Activated gamma-delta T cell treated with Interleukin-2 at 50 U/mL for 16 hours (primary cell): ENCODE data around the gene SYNGR2.

ENCODE experiments used
- DNase-seq: peaks from one replicate; pipeline ENCODE4 v3.0.0-alpha.2; 2020

Gene SYNGR2

DNA sequence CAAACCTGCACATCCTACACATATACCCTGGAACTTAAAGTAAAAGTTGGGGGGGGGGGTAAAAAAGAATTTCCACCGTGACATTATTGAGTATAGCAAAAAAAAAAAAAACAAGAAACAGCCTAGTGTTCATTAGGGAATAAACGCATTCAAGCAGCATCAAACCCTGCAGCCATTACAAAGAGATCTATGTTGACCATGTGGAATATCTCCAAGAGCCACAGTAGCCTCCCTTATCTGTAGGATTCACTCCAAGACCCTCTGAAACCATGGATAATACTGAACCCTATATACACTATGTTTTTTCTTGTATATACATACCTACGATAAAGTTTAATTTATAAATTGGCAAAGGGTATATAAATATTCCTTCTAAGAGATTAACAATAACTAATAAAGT lies 40.1 kb downstream of the SYNGR2 start:
- DNase-seq: no peak

DNA sequence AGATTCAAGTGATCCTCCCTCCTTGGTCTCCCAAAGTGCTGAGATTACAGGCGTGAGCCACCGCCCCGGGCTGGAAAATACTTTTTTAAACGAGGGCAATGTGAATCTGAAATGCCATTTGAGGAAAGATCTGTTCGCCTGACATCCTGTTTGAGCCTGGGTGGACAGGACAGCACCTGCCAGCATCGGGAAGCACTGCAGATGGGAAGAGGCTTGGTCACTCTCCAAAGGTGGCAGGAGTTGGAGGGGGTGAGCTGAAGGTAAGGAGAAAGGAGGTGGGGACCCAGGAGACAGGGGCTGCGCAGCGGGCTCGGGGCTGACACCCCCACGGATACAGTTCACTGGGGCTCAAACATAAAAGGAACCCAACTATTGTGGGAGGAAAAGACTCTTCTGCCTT lies 41.7 kb downstream of the SYNGR2 start:
- DNase-seq: no peak

DNA sequence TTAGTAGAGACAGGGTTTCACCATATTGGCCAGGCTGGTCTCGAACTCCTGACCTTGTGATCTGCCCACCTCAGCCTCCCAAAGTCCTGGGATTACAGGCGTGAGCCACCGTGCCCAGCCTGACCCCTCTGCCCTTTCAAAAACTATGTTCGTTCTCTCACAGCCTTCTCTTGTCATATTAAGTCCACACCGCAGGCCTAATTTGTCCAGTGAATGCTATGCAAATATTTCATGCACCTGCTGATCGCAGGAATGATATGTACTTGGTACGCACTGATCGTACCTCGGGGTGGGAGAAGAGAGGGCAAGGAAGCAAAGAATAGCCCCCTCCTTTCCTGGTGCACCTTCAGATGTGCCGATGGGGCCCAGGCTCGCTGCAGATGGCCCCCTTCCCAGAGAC lies 42.7 kb downstream of the SYNGR2 start:
- no peak for DNase-seq

DNA sequence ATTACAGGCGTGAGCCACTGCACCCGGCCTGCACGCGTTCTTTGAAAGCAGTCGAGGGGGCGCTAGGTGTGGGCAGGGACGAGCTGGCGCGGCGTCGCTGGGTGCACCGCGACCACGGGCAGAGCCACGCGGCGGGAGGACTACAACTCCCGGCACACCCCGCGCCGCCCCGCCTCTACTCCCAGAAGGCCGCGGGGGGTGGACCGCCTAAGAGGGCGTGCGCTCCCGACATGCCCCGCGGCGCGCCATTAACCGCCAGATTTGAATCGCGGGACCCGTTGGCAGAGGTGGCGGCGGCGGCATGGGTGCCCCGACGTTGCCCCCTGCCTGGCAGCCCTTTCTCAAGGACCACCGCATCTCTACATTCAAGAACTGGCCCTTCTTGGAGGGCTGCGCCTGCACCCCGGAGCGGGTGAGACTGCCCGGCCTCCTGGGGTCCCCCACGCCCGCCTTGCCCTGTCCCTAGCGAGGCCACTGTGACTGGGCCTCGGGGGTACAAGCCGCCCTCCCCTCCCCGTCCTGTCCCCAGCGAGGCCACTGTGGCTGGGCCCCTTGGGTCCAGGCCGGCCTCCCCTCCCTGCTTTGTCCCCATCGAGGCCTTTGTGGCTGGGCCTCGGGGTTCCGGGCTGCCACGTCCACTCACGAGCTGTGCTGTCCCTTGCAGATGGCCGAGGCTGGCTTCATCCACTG lies 45.8 kb downstream of the SYNGR2 start, which contains the start of gene BIRC5:
TSS of gene BIRC5 (plus strand) at position 238 of the 690 bp plus-strand sequence. CDS start at position 302, 64 bp downstream.
- DNase-seq: peak; percentile 91

DNA sequence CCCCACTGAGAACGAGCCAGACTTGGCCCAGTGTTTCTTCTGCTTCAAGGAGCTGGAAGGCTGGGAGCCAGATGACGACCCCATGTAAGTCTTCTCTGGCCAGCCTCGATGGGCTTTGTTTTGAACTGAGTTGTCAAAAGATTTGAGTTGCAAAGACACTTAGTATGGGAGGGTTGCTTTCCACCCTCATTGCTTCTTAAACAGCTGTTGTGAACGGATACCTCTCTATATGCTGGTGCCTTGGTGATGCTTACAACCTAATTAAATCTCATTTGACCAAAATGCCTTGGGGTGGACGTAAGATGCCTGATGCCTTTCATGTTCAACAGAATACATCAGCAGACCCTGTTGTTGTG lies 46.3 kb downstream of the SYNGR2 start:
- no peak for DNase-seq

DNA sequence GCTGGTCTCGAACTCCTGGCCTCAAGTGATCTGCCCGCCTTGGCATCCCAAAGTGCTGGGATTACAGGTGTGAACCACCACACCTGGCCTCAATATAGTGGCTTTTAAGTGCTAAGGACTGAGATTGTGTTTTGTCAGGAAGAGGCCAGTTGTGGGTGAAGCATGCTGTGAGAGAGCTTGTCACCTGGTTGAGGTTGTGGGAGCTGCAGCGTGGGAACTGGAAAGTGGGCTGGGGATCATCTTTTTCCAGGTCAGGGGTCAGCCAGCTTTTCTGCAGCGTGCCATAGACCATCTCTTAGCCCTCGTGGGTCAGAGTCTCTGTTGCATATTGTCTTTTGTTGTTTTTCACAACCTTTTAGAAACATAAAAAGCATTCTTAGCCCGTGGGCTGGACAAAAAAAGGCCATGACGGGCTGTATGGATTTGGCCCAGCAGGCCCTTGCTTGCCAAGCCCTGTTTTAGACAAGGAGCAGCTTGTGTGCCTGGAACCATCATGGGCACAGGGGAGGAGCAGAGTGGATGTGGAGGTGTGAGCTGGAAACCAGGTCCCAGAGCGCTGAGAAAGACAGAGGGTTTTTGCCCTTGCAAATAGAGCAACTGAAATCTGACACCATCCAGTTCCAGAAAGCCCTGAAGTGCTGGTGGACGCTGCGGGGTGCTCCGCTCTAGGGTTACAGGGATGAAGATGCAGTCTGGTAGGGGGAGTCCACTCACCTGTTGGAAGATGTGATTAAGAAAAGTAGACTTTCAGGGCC lies 51.2 kb downstream of the SYNGR2 start:
- DNase-seq: no peak
